OCI-LY7 (cell line): Measurements from ENCODE around the gene LIN37. TPM values are rescaled to one million over a fixed set of nuclear protein-coding genes. Genes with fewer than 3 reads are reported as not detected.

ENCODE experiments used
- BruUV-seq: library from RNA; stranded (reverse); fragments of 400-500 nt; replicated peaks from 2 replicates; lab custom pipeline; 2021; lab: Mats Ljungman, UMichigan
- CTCF ChIA-PET: fragments of 300-600 bp; sonication (Branson Sonifier 250); formaldehyde crosslinking; loops from one replicate; lab custom pipeline; 2022; ENCODE audit warnings: antibody characterized with exemption; ENCODE audit not compliant: unreplicated experiment; lab: Charles Lee
- POLR2A ChIA-PET: fragments of 300-600 bp; sonication (Branson Sonifier 250); formaldehyde crosslinking; loops from one replicate; lab custom pipeline; 2022; ENCODE audit warnings: antibody characterized with exemption; lab: Charles Lee
- DNase-seq: peaks from one replicate; pipeline ENCODE4 v3.0.0-alpha.2; 2015; ENCODE audit warnings: low spot score
- H2AFZ ChIP-seq: fragments of 200-600 bp; sonication (generic), shearing (Covaris generic); 2 replicates; pipeline ENCODE4 v1.6.1; 2014; ENCODE audit warnings: mild to moderate bottlenecking, antibody characterized with exemption, low read length, moderate library complexity
- H3K27ac ChIP-seq: fragments of 200-600 bp; sonication (generic); 2 replicates; pipeline ENCODE4 v1.5.1; 2014; ENCODE audit warnings: mixed run types, low read depth, mild to moderate bottlenecking, moderate library complexity, low read length, inconsistent platforms; ENCODE audit not compliant: poor library complexity, severe bottlenecking
- H3K36me3 ChIP-seq: fragments of 200-600 bp; sonication (generic); 2 replicates; pipeline ENCODE4 v1.6.1; 2014; ENCODE audit warnings: mild to moderate bottlenecking, antibody characterized with exemption, low read length, moderate library complexity, mixed read lengths; ENCODE audit not compliant: insufficient read depth
- H3K4me1 ChIP-seq: fragments of 200-600 bp; sonication (generic); 2 replicates; pipeline ENCODE4 v1.5.1; 2014; ENCODE audit warnings: mild to moderate bottlenecking, low read length; ENCODE audit not compliant: insufficient read depth, poor library complexity, severe bottlenecking
- H3K4me2 ChIP-seq: fragments of 200-600 bp; sonication (generic); 2 replicates; pipeline ENCODE4 v1.6.1; 2014; ENCODE audit warnings: mild to moderate bottlenecking, low read length
- H3K4me3 ChIP-seq: fragments of 200-600 bp; sonication (generic); 2 replicates; pipeline ENCODE4 v1.5.1; 2014; ENCODE audit warnings: mild to moderate bottlenecking, low read depth, low read length; ENCODE audit not compliant: poor library complexity, severe bottlenecking
- H3K79me2 ChIP-seq: fragments of 200-600 bp; sonication (generic); 2 replicates; pipeline ENCODE4 v1.6.1; 2016; ENCODE audit warnings: low read depth, mild to moderate bottlenecking, low read length, moderate library complexity, mixed read lengths; ENCODE audit not compliant: insufficient read depth
- H3K9me2 ChIP-seq: fragments of 200-600 bp; sonication (generic); 2 replicates; pipeline ENCODE4 v1.6.1; 2016; ENCODE audit warnings: mild to moderate bottlenecking, low read length, mixed read lengths; ENCODE audit not compliant: insufficient read depth
- H3K9me3 ChIP-seq: fragments of 200-600 bp; sonication (generic); 2 replicates; pipeline ENCODE4 v1.6.1; 2014; ENCODE audit warnings: mild to moderate bottlenecking, mixed run types, low read length, mixed read lengths
- H4K20me1 ChIP-seq: fragments of 200-600 bp; sonication (generic); 2 replicates; pipeline ENCODE4 v1.6.1; 2014; ENCODE audit warnings: mild to moderate bottlenecking, antibody characterized with exemption, low read length, moderate library complexity, mixed read lengths; ENCODE audit not compliant: insufficient read depth
- CTCF ChIP-seq: fragments of 200-600 bp; sonication (generic); conservative IDR thresholded peaks from 2 replicates; pipeline ENCODE4 v1.5.1; 2014; ENCODE audit warnings: mild to moderate bottlenecking, antibody characterized with exemption, low read length, moderate library complexity, mixed read lengths
- EZH2phosphoT487 ChIP-seq: fragments of 200-600 bp; sonication (generic); IDR thresholded peaks from 2 replicates; pipeline ENCODE4 v1.6.1; 2018; ENCODE audit warnings: low read depth, borderline replicate concordance, mild to moderate bottlenecking, mixed run types, antibody characterized with exemption, low read length, moderate library complexity, mixed read lengths
- intact Hi-C: fragments of 100-400 bp; cut with micrococcal nuclease; formaldehyde crosslinking; loops from one replicate; pipeline ENCODE4 v1.10.0; 2022; ENCODE audit not compliant: unreplicated experiment
- total RNA-seq, 2 experiments: library from RNA; depleted of rRNA in 1 of 2; stranded (reverse); fragments of >200 nt in 1 of 2; shearing (Covaris generic) in 1 of 2; gene quantifications; 2 replicates each; pipeline ENCODE4 v1.2.3, GENCODE V29; 2014 to 2022

LIN37 gene
- total RNA-seq, 2 experiments from 2014 or later = 11.6 to 11.7 TPM

- Histone ChIP-seq H3K4me2 (no peak overlapping the region), H3K79me2 (no peaks in the 10 kb centered on the region), H3K9me3 (no peaks in the 10 kb centered on the region), H3K9me2 (no peaks in the 10 kb centered on the region), H3K4me1 (no peaks in the 10 kb centered on the region), H2AFZ (no peak overlapping the region), H4K20me1 (no peaks in the 10 kb centered on the region), H3K36me3 (no peaks in the 10 kb centered on the region), H3K4me3 (no peak overlapping the region), H3K27ac (no peak overlapping the region)
- POLR2A ChIA-PET = interaction anchor here (0.7 kb wide), 2 partner anchors 8 to 266 kb away, joined by 3 to 4 read pairs; no protein-coding TSS in a partner anchor
- no peak for DNase-seq
- TF ChIP-seq EZH2phosphoT487 (no peak), CTCF (no peak)
- no TSS peak for BruUV-seq
- intact Hi-C loops = no loop called here
- CTCF ChIA-PET = no interaction called here
Measured at GRCh38 chr19:35797663-35798062, 49.3 kb downstream of the LIN37 start.

GRCh38 chr19:35801828-35802227, 53.5 kb downstream of the LIN37 start:
- CTCF ChIA-PET = interaction anchor here (0.6 kb wide), 1 partner anchor 17 kb away, joined by 3 read pairs; no protein-coding TSS in a partner anchor

More at GRCh38 chr19:35801828-35802227, 53.5 kb downstream of the LIN37 start:
- no peak for DNase-seq
- H3K79me2 ChIP-seq = no peaks in the 10 kb centered on the region
- no peaks in the 10 kb centered on the region for H3K4me1 ChIP-seq
- no peak overlapping the region for H3K27ac ChIP-seq
- TF ChIP-seq EZH2phosphoT487 (no peak), CTCF (no peak)
- no peaks in the 10 kb centered on the region for H4K20me1 ChIP-seq
- H3K36me3 ChIP-seq = no peaks in the 10 kb centered on the region
- no peaks in the 10 kb centered on the region for H3K9me2 ChIP-seq
- no peaks in the 10 kb centered on the region for H3K9me3 ChIP-seq
- intact Hi-C loops = no loop called here
- BruUV-seq = no TSS peak
- no peak overlapping the region for H3K4me2 ChIP-seq
- POLR2A ChIA-PET = no interaction called here
- no peak overlapping the region for H3K4me3 ChIP-seq
- H2AFZ ChIP-seq = no peak overlapping the region

Other genes with a start within 250 kb of the LIN37 start
- not detected in 2 replicates for gene DMKN, start 234.9 kb upstream of the LIN37 start, total RNA-seq (2014; rRNA removed; shearing (Covaris generic))
- gene DMKN, start 234.9 kb upstream of the LIN37 start, total RNA-seq (2022) = not detected in 2 replicates
- not detected in 2 replicates for gene SBSN, start 220.3 kb upstream of the LIN37 start, total RNA-seq (2014; rRNA removed; shearing (Covaris generic))
- not detected in 2 replicates for gene SBSN, start 220.3 kb upstream of the LIN37 start, total RNA-seq (2022)
- not detected in 2 replicates for gene GAPDHS, start 215.1 kb upstream of the LIN37 start, total RNA-seq (2014; rRNA removed; shearing (Covaris generic))
- not detected in 2 replicates for gene GAPDHS, start 215.1 kb upstream of the LIN37 start, total RNA-seq (2022)
- 83.2 and 85.8 TPM in 2 replicates for gene TMEM147, start 202.9 kb upstream of the LIN37 start, total RNA-seq (2014; rRNA removed; shearing (Covaris generic))
- 40.9 and 47.1 TPM in 2 replicates for gene TMEM147, start 202.9 kb upstream of the LIN37 start, total RNA-seq (2022)
- 0.15 and 0.92 TPM in 2 replicates for gene ATP4A, start 184.9 kb upstream of the LIN37 start, total RNA-seq (2014; rRNA removed; shearing (Covaris generic))
- 0.33 and 0.36 TPM in 2 replicates for gene ATP4A, start 184.9 kb upstream of the LIN37 start, total RNA-seq (2022)
- gene PMIS2, start 162.4 kb upstream of the LIN37 start, total RNA-seq (2014; rRNA removed; shearing (Covaris generic)) = not detected in 2 replicates
- not detected in 2 replicates for gene PMIS2, start 162.4 kb upstream of the LIN37 start, total RNA-seq (2022)
- gene HAUS5, start 135.8 kb upstream of the LIN37 start, total RNA-seq (2014; rRNA removed; shearing (Covaris generic)) = 61.5 and 66.8 TPM in 2 replicates
- 58.1 and 59.7 TPM in 2 replicates for gene HAUS5, start 135.8 kb upstream of the LIN37 start, total RNA-seq (2022)
- 62.0 and 73.6 TPM in 2 replicates for gene RBM42, start 119.5 kb upstream of the LIN37 start, total RNA-seq (2014; rRNA removed; shearing (Covaris generic))
- 105 and 115 TPM in 2 replicates for gene RBM42, start 119.5 kb upstream of the LIN37 start, total RNA-seq (2022)
- gene ETV2, start 106.8 kb upstream of the LIN37 start, total RNA-seq (2014; rRNA removed; shearing (Covaris generic)) = 0.25 and 0.57 TPM in 2 replicates
- gene ETV2, start 106.8 kb upstream of the LIN37 start, total RNA-seq (2022) = 1.7 and 2.0 TPM in 2 replicates
- 404 and 536 TPM in 2 replicates for gene COX6B1, start 100.3 kb upstream of the LIN37 start, total RNA-seq (2014; rRNA removed; shearing (Covaris generic))
- 373 and 395 TPM in 2 replicates for gene COX6B1, start 100.3 kb upstream of the LIN37 start, total RNA-seq (2022)
- gene UPK1A, start 82.1 kb upstream of the LIN37 start, total RNA-seq (2014; rRNA removed; shearing (Covaris generic)) = not detected in 2 replicates
- not detected in 2 replicates for gene UPK1A, start 82.1 kb upstream of the LIN37 start, total RNA-seq (2022)
- not detected in 2 replicates for gene ZBTB32, start 44.0 kb upstream of the LIN37 start, total RNA-seq (2014; rRNA removed; shearing (Covaris generic))
- gene ZBTB32, start 44.0 kb upstream of the LIN37 start, total RNA-seq (2022) = not detected in 2 replicates
- 18.0 and 25.2 TPM in 2 replicates for gene KMT2B, start 30.6 kb upstream of the LIN37 start, total RNA-seq (2014; rRNA removed; shearing (Covaris generic))
- gene KMT2B, start 30.6 kb upstream of the LIN37 start, total RNA-seq (2022) = 56.2 and 57.2 TPM in 2 replicates
- 8.5 and 11.4 TPM in 2 replicates for gene IGFLR1, start 6.1 kb upstream of the LIN37 start, total RNA-seq (2014; rRNA removed; shearing (Covaris generic))
- gene IGFLR1, start 6.1 kb upstream of the LIN37 start, total RNA-seq (2022) = 18.3 and 21.5 TPM in 2 replicates
- gene U2AF1L4, start 3.2 kb upstream of the LIN37 start, total RNA-seq (2014; rRNA removed; shearing (Covaris generic)) = 16.1 and 33.6 TPM in 2 replicates
- gene U2AF1L4, start 3.2 kb upstream of the LIN37 start, total RNA-seq (2022) = 35.2 and 37.5 TPM in 2 replicates
- gene PSENEN, start 2.9 kb upstream of the LIN37 start, total RNA-seq (2014; rRNA removed; shearing (Covaris generic)) = 20.8 and 25.7 TPM in 2 replicates
- 51.0 and 53.7 TPM in 2 replicates for gene PSENEN, start 2.9 kb upstream of the LIN37 start, total RNA-seq (2022)
- not detected in 2 replicates for gene HSPB6, start 8.5 kb downstream of the LIN37 start, total RNA-seq (2014; rRNA removed; shearing (Covaris generic))
- 1.7 and 1.8 TPM in 2 replicates for gene HSPB6, start 8.5 kb downstream of the LIN37 start, total RNA-seq (2022)
- gene PROSER3, start 9.6 kb downstream of the LIN37 start, total RNA-seq (2014; rRNA removed; shearing (Covaris generic)) = 15.2 and 17.2 TPM in 2 replicates
- 66.1 and 70.6 TPM in 2 replicates for gene PROSER3, start 9.6 kb downstream of the LIN37 start, total RNA-seq (2022)
- gene ARHGAP33, start 27.0 kb downstream of the LIN37 start, total RNA-seq (2014; rRNA removed; shearing (Covaris generic)) = 15.1 and 21.3 TPM in 2 replicates
- 94.6 and 130 TPM in 2 replicates for gene ARHGAP33, start 27.0 kb downstream of the LIN37 start, total RNA-seq (2022)
- not detected in 2 replicates for gene PRODH2, start 64.3 kb downstream of the LIN37 start, total RNA-seq (2014; rRNA removed; shearing (Covaris generic))
- not detected in 2 replicates for gene PRODH2, start 64.3 kb downstream of the LIN37 start, total RNA-seq (2022)
- gene NPHS1, start 103.9 kb downstream of the LIN37 start, total RNA-seq (2014; rRNA removed; shearing (Covaris generic)) = not detected in 2 replicates
- gene NPHS1, start 103.9 kb downstream of the LIN37 start, total RNA-seq (2022) = not detected in 2 replicates
- gene KIRREL2, start 108.3 kb downstream of the LIN37 start, total RNA-seq (2014; rRNA removed; shearing (Covaris generic)) = 0.95 and 1.4 TPM in 2 replicates
- gene KIRREL2, start 108.3 kb downstream of the LIN37 start, total RNA-seq (2022) = 2.0 and 2.2 TPM in 2 replicates
- 0.13 TPM in 1 of 2 replicates, not detected in the other for gene APLP1, start 120.0 kb downstream of the LIN37 start, total RNA-seq (2014; rRNA removed; shearing (Covaris generic))
- 0.70 and 1.2 TPM in 2 replicates for gene APLP1, start 120.0 kb downstream of the LIN37 start, total RNA-seq (2022)
- gene NFKBID, start 152.0 kb downstream of the LIN37 start, total RNA-seq (2014; rRNA removed; shearing (Covaris generic)) = 48.6 and 57.4 TPM in 2 replicates
- 40.5 and 42.6 TPM in 2 replicates for gene NFKBID, start 152.0 kb downstream of the LIN37 start, total RNA-seq (2022)
- 8.1 and 15.0 TPM in 2 replicates for gene HCST, start 154.0 kb downstream of the LIN37 start, total RNA-seq (2014; rRNA removed; shearing (Covaris generic))
- gene HCST, start 154.0 kb downstream of the LIN37 start, total RNA-seq (2022) = 25.2 and 36.0 TPM in 2 replicates
- gene TYROBP, start 159.7 kb downstream of the LIN37 start, total RNA-seq (2014; rRNA removed; shearing (Covaris generic)) = not detected in 2 replicates
- not detected in 2 replicates for gene TYROBP, start 159.7 kb downstream of the LIN37 start, total RNA-seq (2022)
- 2.8 and 3.1 TPM in 2 replicates for gene LRFN3, start 187.8 kb downstream of the LIN37 start, total RNA-seq (2014; rRNA removed; shearing (Covaris generic))
- 3.4 and 6.0 TPM in 2 replicates for gene LRFN3, start 187.8 kb downstream of the LIN37 start, total RNA-seq (2022)
- 52.6 and 60.9 TPM in 2 replicates for gene SDHAF1, start 246.6 kb downstream of the LIN37 start, total RNA-seq (2014; rRNA removed; shearing (Covaris generic))
- 24.2 and 26.1 TPM in 2 replicates for gene SDHAF1, start 246.6 kb downstream of the LIN37 start, total RNA-seq (2022)